ENCODE measurements around the gene ZPBP2.
"Not testable (repeated sequence)": the region's sequence is repeated elsewhere in the genome, so short reads cannot be mapped to it uniquely, and the experiment has no call there.

ZPBP2 gene

GRCh38 chr17:39855911-39856649 lies 11.9 kb upstream of the ZPBP2 start:
- H3K4me1 ChIP-seq (ENCODE audit: control insufficient read depth in 1 of 2, insufficient read depth in 2 of 2, low read length in 2 of 2); H3K27ac ChIP-seq (ENCODE audit: low read length); H3K4me3 ChIP-seq (ENCODE audit: low read depth in 1 of 2, low read length in 2 of 2): not testable (repeated sequence)

DNA sequence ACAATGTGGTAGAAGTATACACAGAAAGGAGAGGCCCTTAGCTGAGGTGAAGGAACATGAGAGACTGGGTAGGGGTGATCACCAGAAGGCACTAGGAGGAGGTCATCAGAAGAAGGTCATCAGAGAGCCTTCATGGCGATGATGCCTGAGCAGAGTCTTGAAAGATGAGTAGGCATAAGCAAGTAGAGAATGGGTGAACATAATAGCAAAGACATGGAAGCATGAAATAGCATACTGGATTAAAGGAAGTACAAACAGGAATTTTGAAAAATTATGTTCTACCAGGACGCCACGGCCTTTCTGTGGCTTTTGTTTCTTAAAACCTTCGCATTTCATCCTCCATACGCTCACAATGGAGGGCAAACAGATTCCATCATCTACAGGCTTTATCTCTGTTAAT lies 6.8 kb upstream of the ZPBP2 start:
- Histone ChIP-seq H3K4me3 (ENCODE audit: low read depth in 1 of 2, low read length in 2 of 2) (no peak overlapping the region), H3K9me3 (ENCODE audit: control insufficient read depth in 1 of 2, low read length in 2 of 2) (no peaks in the 10 kb centered on the region), H3K27ac (ENCODE audit: low read length) (no peak overlapping the region), H3K4me1 (ENCODE audit: control insufficient read depth in 1 of 2, insufficient read depth in 2 of 2, low read length in 2 of 2) (peaks cover 0 to 7% of the 10 kb centered on the region in 2 donors), H3K36me3 (ENCODE audit: control insufficient read depth in 1 of 2, insufficient read depth in 2 of 2, low read length in 2 of 2) (no peaks in the 10 kb centered on the region), H3K27me3 (ENCODE audit: low read depth, low read length) (peaks cover 16% of the 10 kb centered on the region)

More at GRCh38 chr17:39855911-39856649, 11.9 kb upstream of the ZPBP2 start:
- H3K9me3 ChIP-seq (ENCODE audit: control insufficient read depth in 1 of 2, low read length in 2 of 2); H3K27me3 ChIP-seq (ENCODE audit: low read depth, low read length); H3K36me3 ChIP-seq (ENCODE audit: control insufficient read depth in 1 of 2, insufficient read depth in 2 of 2, low read length in 2 of 2): not testable (repeated sequence)

DNA sequence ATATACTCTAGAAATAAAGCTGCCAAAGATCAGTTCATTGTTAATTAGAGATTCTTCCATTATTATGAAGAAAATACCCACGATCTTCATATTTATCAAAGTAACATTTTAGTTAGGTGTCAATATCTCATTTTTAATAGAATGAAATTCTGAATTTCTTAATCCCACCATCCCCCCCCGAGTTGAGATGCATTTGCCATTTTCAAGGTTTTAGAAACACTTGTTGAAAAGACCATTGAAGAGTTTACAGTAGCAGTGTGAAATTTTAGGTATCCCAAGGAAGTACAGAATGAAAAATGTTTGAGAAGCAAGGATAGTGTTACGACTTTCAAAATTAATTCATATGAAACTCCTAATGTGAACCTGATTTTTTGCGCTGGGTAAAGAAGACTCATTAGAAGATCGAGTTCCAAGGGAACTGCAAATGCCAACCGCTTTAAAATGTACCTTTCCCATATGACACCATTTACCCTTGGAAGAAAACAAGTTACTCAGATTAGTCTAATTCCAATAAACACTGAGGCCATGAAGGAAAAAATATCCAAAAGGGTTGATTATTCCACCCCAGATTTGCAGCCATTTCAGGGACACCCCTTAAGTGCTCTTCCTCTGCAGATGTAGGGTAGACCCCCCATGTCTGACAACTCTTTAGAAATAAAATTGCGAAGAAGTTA lies 4.6 kb upstream of the ZPBP2 start:
- H3K27ac ChIP-seq (ENCODE audit: low read length): peak overlapping the region; percentile 3
- peaks cover 30% of the 10 kb centered on the region for H3K27me3 ChIP-seq (ENCODE audit: low read depth, low read length)
- no peaks in the 10 kb centered on the region for H3K36me3 ChIP-seq (ENCODE audit: control insufficient read depth in 1 of 2, insufficient read depth in 2 of 2, low read length in 2 of 2)
- H3K4me1 ChIP-seq (ENCODE audit: control insufficient read depth in 1 of 2, insufficient read depth in 2 of 2, low read length in 2 of 2): peaks cover 0 to 7% of the 10 kb centered on the region in 2 donors
- peak overlapping the region in 1 of 2 donors; percentile 39 for H3K4me3 ChIP-seq (ENCODE audit: low read depth in 1 of 2, low read length in 2 of 2)
- peaks cover 7 to 11% of the 10 kb centered on the region in 2 donors for H3K9me3 ChIP-seq (ENCODE audit: control insufficient read depth in 1 of 2, low read length in 2 of 2)

DNA sequence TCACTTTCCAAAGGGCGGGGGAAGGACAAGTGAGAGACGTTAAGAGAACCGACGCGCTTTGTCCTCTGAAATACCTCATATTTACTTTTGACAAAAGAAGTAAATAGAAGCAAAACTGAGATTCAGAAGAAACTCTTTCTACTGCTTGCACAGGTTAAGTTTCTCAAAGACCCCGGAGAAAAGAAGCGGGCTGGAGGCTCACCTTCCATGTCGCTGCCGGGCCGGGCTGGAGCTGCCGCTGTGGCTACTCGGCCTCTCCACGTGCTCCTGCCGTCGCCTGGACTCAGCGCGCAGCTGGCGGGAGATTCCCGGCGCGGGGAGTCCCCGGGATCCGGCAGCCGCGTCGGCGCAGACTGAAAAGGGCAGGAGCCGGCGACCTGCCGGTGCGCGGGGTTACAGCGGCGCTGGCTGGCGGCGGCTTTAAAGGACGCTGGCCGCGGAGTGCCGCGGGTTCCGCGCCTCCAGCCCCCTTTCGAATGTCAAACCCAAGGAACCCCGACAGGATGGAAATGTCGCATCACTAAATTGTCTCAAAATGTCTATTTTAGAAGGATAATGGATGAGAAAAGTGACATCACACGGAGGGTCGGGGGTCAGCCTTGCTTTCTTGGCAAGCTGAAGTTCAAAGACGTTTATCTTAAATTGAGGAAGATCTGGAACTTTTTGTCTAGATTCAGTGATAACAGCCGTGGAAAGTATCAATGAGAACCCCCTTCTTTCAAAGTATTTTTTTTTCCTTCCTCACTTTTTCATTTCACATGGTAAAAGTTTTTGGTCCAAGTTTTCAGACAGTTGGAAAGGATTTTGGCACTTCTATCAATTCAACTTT lies 3.9 kb upstream of the ZPBP2 start, which contains the start of gene IKZF3:
Gene IKZF3 (minus strand): TSS at position 395 of the 829 bp plus-strand sequence. CDS start 186 bp downstream, at position 209.
- Histone ChIP-seq H3K9me3 (ENCODE audit: control insufficient read depth in 1 of 2, low read length in 2 of 2) (peaks cover 7 to 11% of the 10 kb centered on the region in 2 donors), H3K4me3 (ENCODE audit: low read depth in 1 of 2, low read length in 2 of 2) (peak within 1 kb of the TSS; percentile 30 to 39), H3K4me1 (ENCODE audit: control insufficient read depth in 1 of 2, insufficient read depth in 2 of 2, low read length in 2 of 2) (peaks cover 0 to 7% of the 10 kb centered on the region in 2 donors), H3K36me3 (ENCODE audit: control insufficient read depth in 1 of 2, insufficient read depth in 2 of 2, low read length in 2 of 2) (no peaks in the 10 kb centered on the region), H3K27me3 (ENCODE audit: low read depth, low read length) (peaks cover 34% of the 10 kb centered on the region), H3K27ac (ENCODE audit: low read length) (peak within 1 kb of the TSS; percentile 3)

- Histone ChIP-seq H3K4me1 (ENCODE audit: control insufficient read depth in 1 of 2, insufficient read depth in 2 of 2, low read length in 2 of 2) (peaks cover 0 to 7% of the 10 kb centered on the region in 2 donors), H3K4me3 (ENCODE audit: low read depth in 1 of 2, low read length in 2 of 2) (no peak overlapping the region), H3K27me3 (ENCODE audit: low read depth, low read length) (peaks cover 34% of the 10 kb centered on the region), H3K36me3 (ENCODE audit: control insufficient read depth in 1 of 2, insufficient read depth in 2 of 2, low read length in 2 of 2) (no peaks in the 10 kb centered on the region), H3K27ac (ENCODE audit: low read length) (no peak overlapping the region), H3K9me3 (ENCODE audit: control insufficient read depth in 1 of 2, low read length in 2 of 2) (peaks cover 7 to 11% of the 10 kb centered on the region in 2 donors)
These were observed 1.8 kb upstream of the ZPBP2 start for GRCh38 chr17:39866013-39866730.

- Histone ChIP-seq H3K27me3 (ENCODE audit: low read depth, low read length) (peaks cover 34% of the 10 kb centered on the region), H3K4me3 (ENCODE audit: low read depth in 1 of 2, low read length in 2 of 2) (peak overlapping the region in 1 of 2 donors; percentile 41), H3K4me1 (ENCODE audit: control insufficient read depth in 1 of 2, insufficient read depth in 2 of 2, low read length in 2 of 2) (peaks cover 0 to 7% of the 10 kb centered on the region in 2 donors), H3K36me3 (ENCODE audit: control insufficient read depth in 1 of 2, insufficient read depth in 2 of 2, low read length in 2 of 2) (no peaks in the 10 kb centered on the region), H3K27ac (ENCODE audit: low read length) (no peak overlapping the region), H3K9me3 (ENCODE audit: control insufficient read depth in 1 of 2, low read length in 2 of 2) (peaks cover 7 to 11% of the 10 kb centered on the region in 2 donors)
These were observed 720 bp upstream of the ZPBP2 start for GRCh38 chr17:39867084-39867879.

DNA sequence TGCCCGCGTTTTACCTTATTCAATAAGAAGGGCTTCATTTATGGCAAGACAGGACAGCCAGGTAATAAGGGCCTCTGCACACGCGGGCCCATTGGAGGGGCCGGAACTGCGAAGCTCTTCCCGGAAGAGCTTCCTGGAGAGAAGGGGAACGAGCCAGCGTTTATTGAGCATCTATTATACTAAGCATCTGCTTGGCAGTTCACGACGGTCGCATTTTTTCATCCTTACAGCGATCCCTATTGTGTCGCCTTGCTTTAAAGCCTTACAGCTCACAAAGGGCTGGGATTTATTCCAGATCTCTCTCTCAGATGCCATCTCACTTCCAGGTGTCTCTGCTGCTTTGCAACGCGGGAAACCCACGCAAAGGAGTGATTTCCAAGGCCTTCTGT lies 546 bp downstream of the ZPBP2 start:
- H3K4me3 ChIP-seq (ENCODE audit: low read depth in 1 of 2, low read length in 2 of 2): peak overlapping the region in 1 of 2 donors; percentile 41
- peaks cover 29% of the 10 kb centered on the region for H3K27me3 ChIP-seq (ENCODE audit: low read depth, low read length)
- H3K36me3 ChIP-seq (ENCODE audit: control insufficient read depth in 1 of 2, insufficient read depth in 2 of 2, low read length in 2 of 2): no peaks in the 10 kb centered on the region
- peaks cover 0 to 6% of the 10 kb centered on the region in 2 donors for H3K4me1 ChIP-seq (ENCODE audit: control insufficient read depth in 1 of 2, insufficient read depth in 2 of 2, low read length in 2 of 2)
- peaks cover 7 to 11% of the 10 kb centered on the region in 2 donors for H3K9me3 ChIP-seq (ENCODE audit: control insufficient read depth in 1 of 2, low read length in 2 of 2)
- H3K27ac ChIP-seq (ENCODE audit: low read length): no peak overlapping the region

GRCh38 chr17:39870776-39871175 lies 2.8 kb downstream of the ZPBP2 start:
- H3K9me3 ChIP-seq (ENCODE audit: control insufficient read depth in 1 of 2, low read length in 2 of 2): peaks cover 7 to 11% of the 10 kb centered on the region in 2 donors
- no peak overlapping the region for H3K27ac ChIP-seq (ENCODE audit: low read length)
- peaks cover 18% of the 10 kb centered on the region for H3K27me3 ChIP-seq (ENCODE audit: low read depth, low read length)
- no peak overlapping the region for H3K4me3 ChIP-seq (ENCODE audit: low read depth in 1 of 2, low read length in 2 of 2)
- H3K36me3 ChIP-seq (ENCODE audit: control insufficient read depth in 1 of 2, insufficient read depth in 2 of 2, low read length in 2 of 2): no peaks in the 10 kb centered on the region
- no peaks in the 10 kb centered on the region for H3K4me1 ChIP-seq (ENCODE audit: control insufficient read depth in 1 of 2, insufficient read depth in 2 of 2, low read length in 2 of 2)

GRCh38 chr17:39871801-39872200 lies 3.8 kb downstream of the ZPBP2 start:
- no peak overlapping the region for H3K27ac ChIP-seq (ENCODE audit: low read length)
- no peaks in the 10 kb centered on the region for H3K36me3 ChIP-seq (ENCODE audit: control insufficient read depth in 1 of 2, insufficient read depth in 2 of 2, low read length in 2 of 2)
- no peak overlapping the region for H3K4me3 ChIP-seq (ENCODE audit: low read depth in 1 of 2, low read length in 2 of 2)
- H3K27me3 ChIP-seq (ENCODE audit: low read depth, low read length): peaks cover 18% of the 10 kb centered on the region
- no peaks in the 10 kb centered on the region for H3K4me1 ChIP-seq (ENCODE audit: control insufficient read depth in 1 of 2, insufficient read depth in 2 of 2, low read length in 2 of 2)
- H3K9me3 ChIP-seq (ENCODE audit: control insufficient read depth in 1 of 2, low read length in 2 of 2): peaks cover 7 to 11% of the 10 kb centered on the region in 2 donors

DNA sequence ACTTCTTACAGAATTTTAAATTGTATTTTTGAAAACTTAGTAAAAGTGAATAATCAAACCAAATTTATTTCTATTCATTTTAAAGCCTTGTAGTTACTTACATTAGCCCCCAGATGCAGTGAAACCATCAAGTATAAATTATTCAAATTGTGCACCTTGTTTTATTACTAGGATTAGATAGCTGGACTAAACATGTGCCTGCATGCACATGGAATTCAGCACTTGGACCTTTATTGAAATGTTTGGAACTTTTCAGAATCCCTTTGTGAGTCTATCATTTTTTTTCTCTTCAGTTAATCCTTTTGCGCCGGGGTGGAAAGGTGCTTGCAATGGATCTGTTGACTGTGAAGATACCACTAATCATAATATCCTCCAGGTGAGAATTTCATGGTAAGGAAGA lies 4.7 kb downstream of the ZPBP2 start:
- Histone ChIP-seq H3K27ac (ENCODE audit: low read length) (no peak overlapping the region), H3K9me3 (ENCODE audit: control insufficient read depth in 1 of 2, low read length in 2 of 2) (peaks cover 0 to 6% of the 10 kb centered on the region in 2 donors), H3K4me3 (ENCODE audit: low read depth in 1 of 2, low read length in 2 of 2) (no peak overlapping the region), H3K27me3 (ENCODE audit: low read depth, low read length) (peaks cover 8% of the 10 kb centered on the region), H3K36me3 (ENCODE audit: control insufficient read depth in 1 of 2, insufficient read depth in 2 of 2, low read length in 2 of 2) (no peaks in the 10 kb centered on the region), H3K4me1 (ENCODE audit: control insufficient read depth in 1 of 2, insufficient read depth in 2 of 2, low read length in 2 of 2) (no peaks in the 10 kb centered on the region)

Measured in muscle layer of duodenum (tissue), 2 donors.